ENCODE results near the gene PRSS33. TPM values are rescaled to one million over a fixed set of nuclear protein-coding genes. Genes with fewer than 3 reads are reported as not detected.

Gene PRSS33
- total RNA-seq, 6 experiments from 2014 or later, result not detected

DNA sequence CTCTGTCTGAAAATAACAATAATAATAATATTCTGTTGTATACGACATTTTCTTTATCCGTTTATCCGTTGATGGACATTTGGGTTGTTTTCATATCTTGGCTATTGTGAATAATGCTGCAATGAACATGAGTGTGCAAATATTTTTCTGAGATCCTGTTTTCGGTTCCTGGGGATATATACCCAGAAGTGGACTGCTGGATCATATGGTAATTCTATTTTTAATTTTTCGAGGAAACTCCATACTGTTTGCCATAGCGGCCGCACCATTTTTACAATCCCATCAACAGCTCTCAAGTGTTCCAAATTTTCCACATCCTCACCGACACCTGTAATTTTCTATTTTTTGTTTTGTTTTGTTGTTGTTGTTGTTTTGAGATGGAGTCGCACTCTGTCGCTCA, 5.6 kb upstream of the PRSS33 start:
- Mint-ChIP-seq H3K9me3 (no peaks in the 10 kb centered on the region), H3K27me3 (ENCODE audit: insufficient read depth) (peaks cover 64% of the 10 kb centered on the region), H3K4me1 (ENCODE audit: low read depth) (no peaks in the 10 kb centered on the region), H3K4me3 (no peak overlapping the region), H3K36me3 (ENCODE audit: low read depth) (no peaks in the 10 kb centered on the region), H3K27ac (no peak overlapping the region)
- TF ChIP-seq, protein P1, sequence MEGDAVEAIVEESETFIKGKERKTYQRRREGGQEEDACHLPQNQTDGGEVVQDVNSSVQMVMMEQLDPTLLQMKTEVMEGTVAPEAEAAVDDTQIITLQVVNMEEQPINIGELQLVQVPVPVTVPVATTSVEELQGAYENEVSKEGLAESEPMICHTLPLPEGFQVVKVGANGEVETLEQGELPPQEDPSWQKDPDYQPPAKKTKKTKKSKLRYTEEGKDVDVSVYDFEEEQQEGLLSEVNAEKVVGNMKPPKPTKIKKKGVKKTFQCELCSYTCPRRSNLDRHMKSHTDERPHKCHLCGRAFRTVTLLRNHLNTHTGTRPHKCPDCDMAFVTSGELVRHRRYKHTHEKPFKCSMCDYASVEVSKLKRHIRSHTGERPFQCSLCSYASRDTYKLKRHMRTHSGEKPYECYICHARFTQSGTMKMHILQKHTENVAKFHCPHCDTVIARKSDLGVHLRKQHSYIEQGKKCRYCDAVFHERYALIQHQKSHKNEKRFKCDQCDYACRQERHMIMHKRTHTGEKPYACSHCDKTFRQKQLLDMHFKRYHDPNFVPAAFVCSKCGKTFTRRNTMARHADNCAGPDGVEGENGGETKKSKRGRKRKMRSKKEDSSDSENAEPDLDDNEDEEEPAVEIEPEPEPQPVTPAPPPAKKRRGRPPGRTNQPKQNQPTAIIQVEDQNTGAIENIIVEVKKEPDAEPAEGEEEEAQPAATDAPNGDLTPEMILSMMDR (IDR thresholded peaks at IDR 0.05), result no peak
- DNase-seq, result no peak

DNA sequence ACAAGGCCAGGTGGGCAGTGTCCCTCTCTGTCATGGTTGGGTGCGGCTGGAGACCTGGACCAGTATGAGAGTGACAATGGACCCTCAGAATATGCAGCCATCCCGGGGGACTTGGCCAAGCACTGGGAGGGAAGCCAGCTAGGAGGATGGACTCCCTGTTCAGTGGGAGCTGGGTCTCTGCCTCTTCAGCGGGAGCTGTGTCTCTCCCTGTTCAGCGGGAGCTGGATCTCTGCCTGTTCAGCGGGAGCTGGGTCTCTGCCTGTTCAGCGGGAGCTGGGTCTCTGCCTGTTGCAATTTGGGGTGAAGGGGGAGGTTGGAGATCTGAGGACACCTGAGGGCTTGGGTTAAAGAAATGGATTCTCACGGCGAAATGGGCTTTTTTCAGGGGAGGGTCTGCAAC, 3.8 kb upstream of the PRSS33 start:
- Mint-ChIP-seq H3K9me3 (no peaks in the 10 kb centered on the region), H3K27ac (no peak overlapping the region), H3K27me3 (ENCODE audit: insufficient read depth) (peaks cover 64% of the 10 kb centered on the region), H3K4me3 (no peak overlapping the region), H3K36me3 (ENCODE audit: low read depth) (no peaks in the 10 kb centered on the region), H3K4me1 (ENCODE audit: low read depth) (no peaks in the 10 kb centered on the region)
- DNase-seq, result no peak
- TF ChIP-seq, protein P1 (IDR thresholded peaks at IDR 0.05), result no peak

DNA sequence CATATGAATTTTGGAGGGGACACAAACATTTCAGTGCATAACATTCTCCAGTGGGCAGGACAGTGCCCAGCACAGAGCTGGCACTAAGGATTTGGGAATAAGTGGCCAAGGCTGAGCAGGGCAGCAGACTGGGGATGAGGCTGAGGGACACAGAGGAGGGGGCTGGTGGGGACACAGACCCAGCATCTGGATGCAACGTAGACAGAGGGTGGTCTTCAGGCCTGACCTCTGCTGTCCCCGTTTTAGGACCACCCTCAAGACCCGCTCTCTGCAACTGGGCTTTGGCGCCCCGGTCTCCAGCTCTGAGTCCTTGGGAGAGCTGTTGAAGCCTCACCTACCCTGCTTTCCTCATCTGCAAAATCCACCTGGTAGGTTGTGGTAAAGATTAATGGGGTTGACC, 3.3 kb upstream of the PRSS33 start:
- Mint-ChIP-seq H3K9me3 (no peaks in the 10 kb centered on the region), H3K4me1 (ENCODE audit: low read depth) (no peaks in the 10 kb centered on the region), H3K4me3 (no peak overlapping the region), H3K27ac (no peak overlapping the region), H3K36me3 (ENCODE audit: low read depth) (no peaks in the 10 kb centered on the region), H3K27me3 (ENCODE audit: insufficient read depth) (peaks cover 68% of the 10 kb centered on the region)
- no peak for DNase-seq
- TF ChIP-seq, protein P1 (IDR thresholded peaks at IDR 0.05), result no peak

DNA sequence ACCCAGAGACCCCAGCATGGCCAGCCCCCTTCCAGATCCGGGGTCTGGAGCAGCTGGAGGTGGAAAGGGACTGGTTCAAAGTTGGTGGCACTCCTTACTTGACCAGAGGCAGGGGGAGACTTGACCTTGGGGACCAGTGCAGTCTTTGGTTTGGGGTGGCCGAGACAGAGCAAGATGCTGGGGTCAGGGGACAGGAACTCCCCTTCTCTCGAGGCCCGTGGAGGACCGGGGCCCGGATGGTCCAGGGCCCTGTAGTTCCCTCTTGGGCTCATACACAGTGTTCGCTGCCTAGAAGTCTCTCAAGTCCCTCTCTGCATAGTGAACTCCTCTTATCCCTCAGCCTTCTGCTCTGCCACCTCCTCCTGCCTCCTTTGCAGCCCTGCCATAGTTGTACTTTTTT, 601 bp upstream of the PRSS33 start:
- Mint-ChIP-seq H3K36me3 (ENCODE audit: low read depth) (no peaks in the 10 kb centered on the region), H3K27me3 (ENCODE audit: insufficient read depth) (peaks cover 56% of the 10 kb centered on the region), H3K9me3 (no peaks in the 10 kb centered on the region), H3K4me3 (no peak overlapping the region), H3K4me1 (ENCODE audit: low read depth) (no peaks in the 10 kb centered on the region), H3K27ac (no peak overlapping the region)
- no peak for DNase-seq
- TF ChIP-seq, protein P1 (IDR thresholded peaks at IDR 0.05), result no peak

DNA sequence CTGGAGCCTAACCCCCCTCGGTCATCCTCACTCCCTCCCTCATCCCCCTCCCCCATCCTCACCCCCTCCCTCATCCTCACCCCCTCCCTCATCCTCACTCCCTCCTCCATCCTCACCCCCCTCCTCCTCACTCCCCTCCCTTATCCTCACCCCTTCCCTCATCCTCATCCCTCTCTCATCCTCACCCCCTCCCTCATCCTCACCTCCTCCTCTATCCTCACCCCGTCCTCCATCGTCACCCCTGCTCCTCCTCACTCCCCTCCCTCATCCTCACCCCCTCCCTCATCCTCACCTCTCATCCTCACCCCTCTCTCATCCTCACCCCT, 571 bp downstream of the PRSS33 start:
- TF ChIP-seq, protein P1 (IDR thresholded peaks at IDR 0.05), result no peak
- Mint-ChIP-seq H3K27ac (no peak overlapping the region), H3K9me3 (no peaks in the 10 kb centered on the region), H3K36me3 (ENCODE audit: low read depth) (no peaks in the 10 kb centered on the region), H3K4me3 (no peak overlapping the region), H3K4me1 (ENCODE audit: low read depth) (no peaks in the 10 kb centered on the region), H3K27me3 (ENCODE audit: insufficient read depth) (peaks cover 47% of the 10 kb centered on the region)
- DNase-seq, result no peak

All from HFFc6 (cell line).